H9 (cell line): ENCODE data around the gene SEL1L2. TPM values are rescaled to one million over a fixed set of nuclear protein-coding genes. Genes with fewer than 3 reads are reported as not detected.

Source experiments
- DNase-seq: peaks from one replicate; pipeline ENCODE4 v3.0.0-alpha.2; 2017
- H2AFZ ChIP-seq: one replicate; pipeline ENCODE4 v1.6.1; 2013; ENCODE audit warnings: mild to moderate bottlenecking, low read length, control low read depth, moderate library complexity
- H2AK5ac ChIP-seq: 2 replicates; pipeline ENCODE4 v1.6.1; 2013; ENCODE audit warnings: low read length, control low read depth, mixed read lengths; ENCODE audit not compliant: insufficient read length
- H2BK120ac ChIP-seq: one replicate; pipeline ENCODE4 v1.6.1; 2013; ENCODE audit warnings: low read depth, mild to moderate bottlenecking, low read length, control low read depth, inconsistent platforms; ENCODE audit not compliant: poor library complexity, severe bottlenecking
- H2BK12ac ChIP-seq: 2 replicates; pipeline ENCODE4 v1.6.1; 2013; ENCODE audit warnings: low read length, control low read depth, mixed read lengths, low read depth; ENCODE audit not compliant: insufficient read length
- H2BK15ac ChIP-seq: 2 replicates; pipeline ENCODE4 v1.6.1; 2013; ENCODE audit warnings: low read depth, low read length, control low read depth
- H2BK20ac ChIP-seq: one replicate; pipeline ENCODE4 v1.6.1; 2013; ENCODE audit warnings: low read depth, mild to moderate bottlenecking, low read length, control low read depth, inconsistent platforms; ENCODE audit not compliant: poor library complexity, severe bottlenecking
- H2BK5ac ChIP-seq: 2 replicates; pipeline ENCODE4 v1.6.1; 2013; ENCODE audit warnings: low read length, control low read depth, mixed read lengths; ENCODE audit not compliant: insufficient read length
- H3K14ac ChIP-seq: 2 replicates; pipeline ENCODE4 v1.6.1; 2013; ENCODE audit warnings: low read length, control low read depth; ENCODE audit not compliant: insufficient read depth
- H3K18ac ChIP-seq: 2 replicates; pipeline ENCODE4 v1.6.1; 2013; ENCODE audit warnings: low read depth, mild to moderate bottlenecking, mixed read lengths, low read length, control low read depth; ENCODE audit not compliant: insufficient read length
- H3K23ac ChIP-seq: 2 replicates; pipeline ENCODE4 v1.6.1; 2013; ENCODE audit warnings: low read length, control low read depth, mixed read lengths, low read depth; ENCODE audit not compliant: insufficient read length
- H3K23me2 ChIP-seq: 2 replicates; pipeline ENCODE4 v1.6.1; 2013; ENCODE audit warnings: low read depth, mild to moderate bottlenecking, mixed read lengths, low read length, control low read depth; ENCODE audit not compliant: insufficient read length, poor library complexity, severe bottlenecking
- H3K27ac ChIP-seq: 2 replicates; pipeline ENCODE4 v1.5.1; 2013; ENCODE audit warnings: low read length, control low read depth, mixed read lengths, low read depth; ENCODE audit not compliant: insufficient read length
- H3K27me3 ChIP-seq: 2 replicates; pipeline ENCODE4 v1.6.1; 2013; ENCODE audit warnings: low read length, control low read depth, inconsistent platforms; ENCODE audit not compliant: insufficient read depth
- H3K4ac ChIP-seq: 2 replicates; pipeline ENCODE4 v1.6.1; 2013; ENCODE audit warnings: low read depth, mild to moderate bottlenecking, control low read depth, inconsistent platforms, low read length, moderate library complexity
- H3K4me1 ChIP-seq: 2 replicates; pipeline ENCODE4 v1.6.1; 2013; ENCODE audit warnings: low read length, control low read depth, inconsistent platforms; ENCODE audit not compliant: insufficient read depth
- H3K4me2 ChIP-seq: 2 replicates; pipeline ENCODE4 v1.6.1; 2013; ENCODE audit warnings: low read length, control low read depth, mixed read lengths; ENCODE audit not compliant: insufficient read length, insufficient read depth
- H3K56ac ChIP-seq: 2 replicates; pipeline ENCODE4 v1.6.1; 2013; ENCODE audit warnings: low read depth, mild to moderate bottlenecking, mixed read lengths, low read length, control low read depth; ENCODE audit not compliant: insufficient read length
- H3K79me1 ChIP-seq: 2 replicates; pipeline ENCODE4 v1.6.1; 2013; ENCODE audit warnings: low read depth, mild to moderate bottlenecking, moderate library complexity, low read length, control low read depth, inconsistent platforms; ENCODE audit not compliant: insufficient read depth, poor library complexity, severe bottlenecking
- H3K79me2 ChIP-seq: 2 replicates; pipeline ENCODE4 v1.6.1; 2013; ENCODE audit warnings: low read length, control low read depth, inconsistent platforms; ENCODE audit not compliant: insufficient read depth
- H3K9ac ChIP-seq: 2 replicates; pipeline ENCODE4 v1.6.1; 2013; ENCODE audit warnings: low read length, control low read depth, mixed read lengths; ENCODE audit not compliant: insufficient read length; ENCODE audit errors: extremely low read depth
- H3K9me3 ChIP-seq: one replicate; pipeline ENCODE4 v1.6.1; 2013; ENCODE audit warnings: low read depth, low read length, inconsistent platforms; ENCODE audit not compliant: control insufficient read depth
- H3T11ph ChIP-seq: one replicate; pipeline ENCODE4 v1.6.1; 2013; ENCODE audit warnings: mild to moderate bottlenecking, low read length, control low read depth, inconsistent platforms
- H4K20me1 ChIP-seq: one replicate; pipeline ENCODE4 v1.6.1; 2013; ENCODE audit not compliant: control insufficient read depth, insufficient read length, insufficient read depth
- H4K5ac ChIP-seq: 2 replicates; pipeline ENCODE4 v1.6.1; 2013; ENCODE audit warnings: low read depth, mild to moderate bottlenecking, mixed read lengths, low read length, control low read depth; ENCODE audit not compliant: insufficient read length
- H4K8ac ChIP-seq: replicated peaks from 2 replicates; pipeline ENCODE4 v1.6.1; 2013; ENCODE audit warnings: low read length, control low read depth, mixed read lengths, low read depth; ENCODE audit not compliant: insufficient read length
- H4K91ac ChIP-seq: 2 replicates; pipeline ENCODE4 v1.6.1; 2013; ENCODE audit warnings: low read depth, mild to moderate bottlenecking, moderate library complexity, mixed read lengths, low read length, control low read depth; ENCODE audit not compliant: insufficient read length
- H3K27ac Mint-ChIP-seq, 3 experiments: 2 replicates in 2 of 3; 3 replicates in 1 of 3; pipeline ENCODE4 v1.8.0; 2020 to 2021; ENCODE audit warnings: mixed read lengths in 3 of 3, mild to moderate bottlenecking in 1 of 3, moderate library complexity in 1 of 3
- H3K27me3 Mint-ChIP-seq: 2 replicates; pipeline ENCODE4 v1.8.0; 2021; ENCODE audit warnings: low read depth, mild to moderate bottlenecking, moderate library complexity, mixed read lengths
- H3K36me3 Mint-ChIP-seq, 3 experiments: 2 replicates in 2 of 3; 3 replicates in 1 of 3; pipeline ENCODE4 v1.8.0; 2020 to 2021; ENCODE audit warnings: low read depth in 3 of 3, mixed read lengths in 3 of 3; ENCODE audit not compliant: insufficient read depth in 1 of 3
- H3K4me1 Mint-ChIP-seq, 2 experiments: 2 replicates each; pipeline ENCODE4 v1.8.0; 2020; ENCODE audit warnings: mixed read lengths in 2 of 2
- H3K4me3 Mint-ChIP-seq, 2 experiments: 2 replicates in 1 of 2; 3 replicates in 1 of 2; pipeline ENCODE4 v1.8.0; 2020 to 2021; ENCODE audit warnings: mild to moderate bottlenecking in 2 of 2, mixed read lengths in 2 of 2, moderate library complexity in 1 of 2
- H3K9me3 Mint-ChIP-seq, 2 experiments: 2 replicates in 1 of 2; 3 replicates in 1 of 2; pipeline ENCODE4 v1.8.0; 2020; ENCODE audit warnings: mild to moderate bottlenecking in 2 of 2, mixed read lengths in 2 of 2, moderate library complexity in 1 of 2
- CTCF ChIP-seq: fragments of 200-600 bp; sonication (generic); conservative IDR thresholded peaks from 3 replicates; pipeline ENCODE4 v1.8.0; 2021; ENCODE audit warnings: antibody characterized with exemption, mild to moderate bottlenecking
- whole genome bisulfite sequencing: extraction: QIAGEN DNeasy Blood & Tissue Kit; methylation state at CpG from one replicate; pipeline ENCODE4 v1.1.7; 2013; ENCODE audit warnings: missing lambda C conversion rate, low lambda C conversion rate, mixed read lengths; ENCODE audit not compliant: insufficient read length; ENCODE audit errors: extremely low coverage; 5-methylcytosine and 5-hydroxymethylcytosine counted together
- total RNA-seq: library from RNA; stranded (reverse); gene quantifications from 2 replicates; pipeline ENCODE4 v1.2.1, GENCODE V29; 2021

Gene SEL1L2
- total RNA-seq, 1 experiment from 2014 or later: not detected

GRCh38 chr20:13953227-13953626 is 37.2 kb downstream of the SEL1L2 start:
- no CpG with 5 or more reads among the region's 6 CpGs for WGBS
- no peak overlapping the region for H3K27ac Mint-ChIP-seq
- Histone ChIP-seq H3K14ac (no peak overlapping the region), H3K9me3 (no peaks in the 10 kb centered on the region), H3K23ac (no peak overlapping the region), H2AFZ (peak overlapping the region; percentile 50), H2BK120ac (no peak overlapping the region), H3K79me1 (no peaks in the 10 kb centered on the region), H3K79me2 (no peaks in the 10 kb centered on the region), H2BK12ac (no peak overlapping the region), H2BK5ac (no peak overlapping the region), H4K5ac (no peak overlapping the region), H3K27ac (no peak overlapping the region), H4K8ac (no peak overlapping the region), H3K4me2 (no peak overlapping the region), H2BK20ac (no peak overlapping the region), H4K91ac (no peak overlapping the region), H3K27me3 (no peaks in the 10 kb centered on the region), H3K9ac (no peak overlapping the region), H3K56ac (no peak overlapping the region), H2AK5ac (no peak overlapping the region), H3K23me2 (no peaks in the 10 kb centered on the region), H3K18ac (no peak overlapping the region), H3K4ac (no peak overlapping the region), H4K20me1 (no peaks in the 10 kb centered on the region), H2BK15ac (no peak overlapping the region), H3K4me1 (no peaks in the 10 kb centered on the region), H3T11ph (no peak overlapping the region)
- H3K4me1 Mint-ChIP-seq: peaks cover 2 to 7% of the 10 kb centered on the region in 2 experiments; a peak in 2 of 4 replicates
- DNase-seq: peak; percentile 71
- no peaks in the 10 kb centered on the region for H3K27me3 Mint-ChIP-seq
- TF ChIP-seq CTCF: peak; percentile 75
- no peaks in the 10 kb centered on the region for H3K36me3 Mint-ChIP-seq
- H3K9me3 Mint-ChIP-seq: no peaks in the 10 kb centered on the region
- H3K4me3 Mint-ChIP-seq: no peak overlapping the region
